D341Med (cell line): ENCODE results near the gene MALRD1.

Experiments used
- DNase-seq: peaks from one replicate; pipeline ENCODE4 v3.0.0; 2012; ENCODE audit warnings: low spot score

The MALRD1 gene

GRCh38 chr10:19111501-19112267 is 63.1 kb downstream of the MALRD1 start:
- no peak for DNase-seq

GRCh38 chr10:19117438-19117837 is 68.8 kb downstream of the MALRD1 start:
- no peak for DNase-seq

- DNase-seq: no peak
Observed at GRCh38 chr10:19119191-19119590, 70.6 kb downstream of the MALRD1 start.

- DNase-seq: no peak
Observed at GRCh38 chr10:19120381-19120908, 71.8 kb downstream of the MALRD1 start.

GRCh38 chr10:19133992-19134391 is 85.4 kb downstream of the MALRD1 start:
- no peak for DNase-seq

- DNase-seq: no peak
Observed at GRCh38 chr10:19142967-19143366, 94.4 kb downstream of the MALRD1 start.

- no peak for DNase-seq
Observed at GRCh38 chr10:19144206-19144605, 95.6 kb downstream of the MALRD1 start.

- peak; percentile 29 for DNase-seq
Observed at GRCh38 chr10:19154375-19154774, 105.8 kb downstream of the MALRD1 start.

- DNase-seq: no peak
Observed at GRCh38 chr10:19158358-19158757, 109.8 kb downstream of the MALRD1 start.

- DNase-seq: no peak
Observed at GRCh38 chr10:19158870-19159269, 110.3 kb downstream of the MALRD1 start.

GRCh38 chr10:19164461-19164860 is 115.9 kb downstream of the MALRD1 start:
- no peak for DNase-seq

GRCh38 chr10:19168584-19168983 is 120.0 kb downstream of the MALRD1 start:
- peak; percentile 56 for DNase-seq

GRCh38 chr10:19169041-19169440 is 120.4 kb downstream of the MALRD1 start:
- DNase-seq: no peak

- DNase-seq: no peak
Observed at GRCh38 chr10:19169684-19170083, 121.1 kb downstream of the MALRD1 start.

GRCh38 chr10:19178675-19179074 is 130.1 kb downstream of the MALRD1 start:
- DNase-seq: no peak

GRCh38 chr10:19184891-19185290 is 136.3 kb downstream of the MALRD1 start:
- no peak for DNase-seq

GRCh38 chr10:19194866-19195265 is 146.3 kb downstream of the MALRD1 start:
- DNase-seq: no peak

- no peak for DNase-seq
Observed at GRCh38 chr10:19195698-19196097, 147.1 kb downstream of the MALRD1 start.

GRCh38 chr10:19200211-19200610 is 151.6 kb downstream of the MALRD1 start:
- no peak for DNase-seq

GRCh38 chr10:19204246-19204917 is 155.8 kb downstream of the MALRD1 start:
- no peak for DNase-seq

GRCh38 chr10:19209319-19209718 is 160.7 kb downstream of the MALRD1 start:
- no peak for DNase-seq

- no peak for DNase-seq
Observed at GRCh38 chr10:19212590-19212989, 164.0 kb downstream of the MALRD1 start.

- DNase-seq: no peak
Observed at GRCh38 chr10:19221216-19221615, 172.6 kb downstream of the MALRD1 start.
